NCI-H1105 treated with DMSO at 0.1 percent for 48 hours (cell line): ENCODE measurements around the gene PPM1M.

Experiments
- DNase-seq: peaks from one replicate; lab custom pipeline; 2025; lab: John Stamatoyannopoulos, UW

Gene PPM1M

GRCh38 chr3:52230889-52231499 lies 14.6 kb upstream of the PPM1M start:
- DNase-seq: no peak

GRCh38 chr3:52231502-52232278 lies 13.9 kb upstream of the PPM1M start:
- DNase-seq: peak; percentile 26

GRCh38 chr3:52232279-52233107 lies 13.1 kb upstream of the PPM1M start:
- DNase-seq: no peak

GRCh38 chr3:52233108-52233591 lies 12.4 kb upstream of the PPM1M start:
- DNase-seq: no peak

- no peak for DNase-seq
These were observed 11.6 kb upstream of the PPM1M start for GRCh38 chr3:52233968-52234367.

- no peak for DNase-seq
These were observed 10.8 kb upstream of the PPM1M start for GRCh38 chr3:52234516-52235447.

- no peak for DNase-seq
These were observed 9.1 kb upstream of the PPM1M start for GRCh38 chr3:52236424-52236886.

GRCh38 chr3:52237006-52237656 lies 8.4 kb upstream of the PPM1M start:
- DNase-seq: no peak

- no peak for DNase-seq
These were observed 7.8 kb upstream of the PPM1M start for GRCh38 chr3:52237657-52238172.

GRCh38 chr3:52238193-52238760 lies 7.3 kb upstream of the PPM1M start:
- no peak for DNase-seq

GRCh38 chr3:52238761-52239701 lies 6.5 kb upstream of the PPM1M start, which contains the start of gene TWF2:
TSS of gene TWF2 (minus strand) at chr3:52239158. CDS start at chr3:52239016, 142 bp downstream.
- peak; percentile 55 for DNase-seq

- DNase-seq: no peak
These were observed 5.3 kb upstream of the PPM1M start for GRCh38 chr3:52240059-52240885.

- DNase-seq: no peak
These were observed 4.6 kb upstream of the PPM1M start for GRCh38 chr3:52240886-52241370.

- DNase-seq: no peak
These were observed 3.5 kb upstream of the PPM1M start for GRCh38 chr3:52242039-52242438.

- DNase-seq: no peak
These were observed 1.5 kb upstream of the PPM1M start for GRCh38 chr3:52243791-52244628.

GRCh38 chr3:52246264-52246620 lies 683 bp downstream of the PPM1M start:
- DNase-seq: no peak
